Right atrium auricular region (tissue), 2 donors: Measurements from ENCODE around the gene TBX2. TPM values are rescaled to one million over a fixed set of nuclear protein-coding genes. Genes with fewer than 3 reads are reported as not detected.

Experiments used
- DNase-seq: peaks from one replicate; pipeline ENCODE4 v3.0.0-alpha.2; 2019; ENCODE audit warnings: low spot score
- H3K27ac ChIP-seq, 2 donors: fragments of 200-600 bp; sonication (generic); 1 replicate in 1 of 2; 2 replicates in 1 of 2; pipeline ENCODE4 v1.5.1; 2016 to 2019
- H3K27me3 ChIP-seq, 2 donors: fragments of 200-600 bp; sonication (generic); one replicate each; pipeline versions ENCODE4 v1.5.1 to v1.6.0; 2017 to 2019
- H3K36me3 ChIP-seq: fragments of 200-600 bp; sonication (generic); one replicate; pipeline ENCODE4 v1.5.1; 2016
- H3K4me1 ChIP-seq, 2 donors: fragments of 200-600 bp; sonication (generic); one replicate each; pipeline versions ENCODE4 v1.5.1 to v1.6.0; 2017 to 2019
- H3K4me3 ChIP-seq, 2 donors: fragments of 200-600 bp; sonication (generic); 1 replicate in 1 of 2; 2 replicates in 1 of 2; pipeline ENCODE4 v1.5.1; 2017 to 2019; ENCODE audit warnings: mild to moderate bottlenecking in 1 of 2, moderate library complexity in 1 of 2
- H3K9me3 ChIP-seq, 2 donors: fragments of 200-600 bp; sonication (generic); one replicate each; pipeline ENCODE4 v1.5.1; 2019
- CTCF ChIP-seq, 2 donors: fragments of 200-600 bp; sonication (generic); IDR thresholded peaks; one replicate each; pipeline ENCODE4 v1.5.1; 2019; ENCODE audit warnings: antibody characterized with exemption in 2 of 2
- total RNA-seq, 2 donors: library from RNA; depleted of rRNA; stranded (reverse); fragments of >200 nt; gene quantifications; one replicate each; pipeline ENCODE4 v1.1.0, GENCODE V29; 2016

TBX2 gene
- total RNA-seq, 2 donors from 2014 or later: 4.3 to 6.9 TPM

DNA sequence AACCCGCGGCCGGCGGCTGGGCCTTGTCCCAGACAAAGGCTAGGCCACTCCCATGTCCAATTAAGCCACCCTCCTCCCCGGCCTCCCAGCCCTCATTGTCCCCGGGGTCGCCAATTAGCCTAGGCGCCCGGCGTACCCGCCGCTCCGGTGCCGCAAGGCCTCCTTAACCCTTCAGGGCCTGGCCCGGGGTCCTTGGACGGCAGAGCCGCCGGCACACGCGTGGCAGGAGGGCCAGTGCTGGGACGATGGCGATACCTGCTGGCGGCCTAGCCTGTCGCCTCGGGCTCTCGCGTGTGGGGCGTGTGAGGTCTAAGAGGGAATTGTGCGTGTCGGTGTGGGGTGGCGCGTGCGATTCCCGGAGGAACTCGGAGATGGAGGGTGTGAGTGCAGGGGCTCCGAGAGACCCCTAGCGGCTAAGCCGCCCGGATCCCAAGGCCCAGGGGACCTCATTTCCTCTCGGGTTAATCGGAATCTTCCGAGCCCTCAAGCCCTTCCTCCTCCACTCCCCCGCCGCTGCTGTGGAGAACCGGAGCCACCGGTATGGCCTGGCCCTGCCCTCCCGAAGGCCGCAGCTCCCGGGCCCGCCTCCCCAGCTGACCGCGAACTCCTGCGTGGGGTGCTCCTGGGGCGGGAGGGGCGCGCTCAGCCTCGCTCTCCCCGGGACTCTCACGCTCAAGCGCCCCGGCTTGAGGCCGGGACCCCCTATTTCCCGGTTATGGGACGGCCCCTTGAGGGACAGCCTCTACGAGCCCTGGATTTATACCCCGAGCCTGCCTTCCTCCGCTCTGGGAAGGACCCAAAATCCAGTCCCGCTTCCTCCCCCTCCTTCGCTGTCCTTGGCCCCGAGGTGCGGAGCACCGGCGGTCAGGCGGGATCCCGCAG, 11.9 kb downstream of the TBX2 start:
- Histone ChIP-seq H3K27me3 (peaks cover 0 to 4% of the 10 kb centered on the region in 2 donors), H3K27ac (peak overlapping the region; percentile 69 to 88), H3K4me3 (peak overlapping the region; percentile 48 to 60), H3K36me3 (no peaks in the 10 kb centered on the region), H3K9me3 (no peaks in the 10 kb centered on the region), H3K4me1 (peaks cover 0 to 61% of the 10 kb centered on the region in 2 donors)
- peak; percentile 60 for DNase-seq
- TF ChIP-seq CTCF (IDR thresholded peaks at IDR 0.05): no peak

- peaks cover 0 to 68% of the 10 kb centered on the region in 2 donors for H3K4me1 ChIP-seq
- H3K36me3 ChIP-seq: no peaks in the 10 kb centered on the region
- TF ChIP-seq CTCF (IDR thresholded peaks at IDR 0.05): peak; percentile 99
- H3K27me3 ChIP-seq: peaks cover 0 to 4% of the 10 kb centered on the region in 2 donors
- peak overlapping the region; percentile 48 to 60 for H3K4me3 ChIP-seq
- no peaks in the 10 kb centered on the region for H3K9me3 ChIP-seq
- peak; percentile 84 for DNase-seq
- peak overlapping the region; percentile 69 to 88 for H3K27ac ChIP-seq
These were observed 12.7 kb downstream of the TBX2 start for GRCh38 chr17:61412143-61412859.

DNA sequence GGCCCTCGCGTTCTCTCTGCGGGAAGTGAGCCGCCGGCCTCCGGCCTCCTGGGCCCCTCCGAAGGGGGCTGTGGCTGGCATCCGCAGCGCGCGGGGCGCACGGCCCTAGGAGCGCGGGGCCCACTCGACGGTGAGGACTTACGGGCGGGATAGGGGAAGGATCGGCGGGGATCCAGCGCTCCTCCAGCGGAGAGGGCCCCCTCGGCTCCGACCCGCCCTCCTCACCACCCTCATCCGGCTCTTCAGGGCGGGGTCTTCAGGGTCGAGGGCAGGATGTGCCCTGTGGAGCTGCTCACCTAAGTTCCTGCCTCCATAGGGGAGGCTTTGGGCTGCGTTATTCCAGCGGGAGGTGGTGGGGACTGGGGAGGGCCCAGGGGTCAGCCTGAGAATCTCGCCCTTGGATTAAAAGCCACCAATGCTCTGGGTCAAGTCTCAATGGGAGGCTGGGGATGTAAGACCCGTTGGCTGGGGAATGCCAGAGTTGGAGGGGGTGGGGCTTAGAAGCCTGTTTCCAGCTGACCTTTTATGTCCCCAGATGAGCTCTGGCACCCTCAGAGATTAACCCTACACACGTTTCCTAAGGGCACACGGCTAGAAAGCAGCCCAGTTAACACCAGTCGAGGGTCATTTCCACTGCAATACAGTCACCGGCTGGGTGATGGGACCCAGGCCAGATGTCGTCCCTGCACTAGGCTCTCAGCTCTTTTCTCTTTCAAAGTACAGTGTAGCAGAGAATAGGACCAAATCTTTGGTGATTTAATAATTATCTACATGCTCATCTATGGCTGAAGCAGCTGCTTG, 13.4 kb downstream of the TBX2 start:
- DNase-seq: peak; percentile 56
- Histone ChIP-seq H3K4me3 (peak overlapping the region; percentile 48 to 60), H3K27ac (peak overlapping the region; percentile 69 to 88), H3K9me3 (no peaks in the 10 kb centered on the region), H3K36me3 (no peaks in the 10 kb centered on the region), H3K27me3 (peaks cover 0 to 4% of the 10 kb centered on the region in 2 donors), H3K4me1 (peaks cover 0 to 70% of the 10 kb centered on the region in 2 donors)
- TF ChIP-seq CTCF (IDR thresholded peaks at IDR 0.05): no peak

- DNase-seq: no peak
- Histone ChIP-seq H3K36me3 (no peaks in the 10 kb centered on the region), H3K27ac (peak overlapping the region in 1 of 2 donors; percentile 10), H3K27me3 (peaks cover 0 to 4% of the 10 kb centered on the region in 2 donors), H3K4me3 (peak overlapping the region in 1 of 2 donors; percentile 60), H3K4me1 (peaks cover 0 to 67% of the 10 kb centered on the region in 2 donors), H3K9me3 (no peaks in the 10 kb centered on the region)
- TF ChIP-seq CTCF (IDR thresholded peaks at IDR 0.05): no peak
These were observed 14.1 kb downstream of the TBX2 start for GRCh38 chr17:61413661-61414126.
